NCI-H1417 (cell line): ENCODE measurements around the gene PSMG2.

Experiments used
- DNase-seq, 3 experiments: peaks; one replicate each; lab custom pipeline; 2025; lab: John Stamatoyannopoulos, UW

The PSMG2 gene, protein sequence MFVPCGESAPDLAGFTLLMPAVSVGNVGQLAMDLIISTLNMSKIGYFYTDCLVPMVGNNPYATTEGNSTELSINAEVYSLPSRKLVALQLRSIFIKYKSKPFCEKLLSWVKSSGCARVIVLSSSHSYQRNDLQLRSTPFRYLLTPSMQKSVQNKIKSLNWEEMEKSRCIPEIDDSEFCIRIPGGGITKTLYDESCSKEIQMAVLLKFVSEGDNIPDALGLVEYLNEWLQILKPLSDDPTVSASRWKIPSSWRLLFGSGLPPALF

DNA sequence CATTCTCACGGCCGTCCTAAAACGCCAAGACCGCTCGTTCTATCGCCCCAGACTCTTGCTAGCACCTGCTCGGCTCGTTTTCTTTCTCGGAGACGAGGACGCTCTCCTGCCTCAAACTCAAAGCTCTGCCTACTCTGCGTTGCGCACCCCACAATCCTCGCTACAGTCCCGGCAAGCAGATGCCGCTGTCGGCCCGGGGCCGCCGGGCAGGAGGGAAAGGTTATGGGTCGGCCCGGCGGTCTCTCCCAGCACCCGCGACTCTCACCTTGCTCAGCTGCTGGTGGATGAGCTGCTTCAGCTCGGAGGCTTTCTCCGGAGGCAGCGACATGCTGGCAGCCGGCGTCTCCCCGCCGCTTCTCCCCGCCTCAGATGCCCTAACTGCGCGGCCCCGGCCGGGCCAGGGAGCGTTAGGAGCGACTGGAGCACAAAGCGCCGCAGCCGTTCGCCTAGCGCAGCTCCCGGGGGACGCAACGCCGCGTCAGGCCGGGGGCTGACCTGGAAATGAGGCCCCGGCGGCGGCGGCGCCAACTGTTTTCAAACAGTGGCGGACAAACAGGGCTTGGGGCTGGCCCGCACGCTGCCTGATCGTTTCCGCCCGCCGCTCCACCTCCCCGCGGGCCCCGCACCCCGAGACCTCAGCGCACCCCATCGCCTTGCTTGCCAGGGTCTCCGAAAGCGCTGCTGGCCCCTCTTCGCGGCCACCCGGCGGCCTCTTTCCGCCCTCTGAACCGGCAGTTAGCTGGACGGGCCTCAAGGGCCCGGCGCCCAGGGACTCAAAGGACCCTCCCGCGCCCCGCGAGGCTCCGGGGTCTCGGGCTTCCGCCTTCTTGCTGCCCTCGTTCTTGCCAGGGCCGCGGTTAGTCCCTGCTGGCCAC lies at the start of gene PSMG2, which contains the start of gene CEP76:
Gene PSMG2, plus strand, starts transcription at position 822 of the 875 bp plus-strand sequence. CDS start 66 bp downstream, outside the sequence.
Gene CEP76, minus strand, starts transcription at position 503 of the 875 bp plus-strand sequence. Its CDS starts 175 bp downstream, at position 328.
- peak; percentile 80 to 96 (median 96) for DNase-seq

DNA sequence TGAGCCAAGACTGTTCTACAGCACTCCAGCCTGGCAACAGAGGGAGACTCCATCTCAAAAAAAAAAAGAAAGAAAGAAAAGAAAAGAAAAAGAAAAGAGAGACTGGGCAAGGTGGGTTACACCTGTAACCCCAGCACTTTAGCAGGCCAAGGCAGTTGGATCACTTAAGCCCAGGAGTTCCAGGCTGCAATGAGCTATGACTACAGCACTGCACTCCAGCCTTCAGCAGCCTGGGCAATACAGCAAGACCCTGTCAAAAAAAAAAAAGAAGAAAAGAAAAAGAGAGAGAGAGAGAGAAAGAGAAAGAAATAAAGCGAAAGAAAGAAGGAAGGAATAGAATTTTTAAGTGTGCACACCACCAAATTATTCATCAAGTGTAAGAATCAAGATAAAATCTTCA lies 47.9 kb upstream of the PSMG2 start:
- DNase-seq = no peak

DNA sequence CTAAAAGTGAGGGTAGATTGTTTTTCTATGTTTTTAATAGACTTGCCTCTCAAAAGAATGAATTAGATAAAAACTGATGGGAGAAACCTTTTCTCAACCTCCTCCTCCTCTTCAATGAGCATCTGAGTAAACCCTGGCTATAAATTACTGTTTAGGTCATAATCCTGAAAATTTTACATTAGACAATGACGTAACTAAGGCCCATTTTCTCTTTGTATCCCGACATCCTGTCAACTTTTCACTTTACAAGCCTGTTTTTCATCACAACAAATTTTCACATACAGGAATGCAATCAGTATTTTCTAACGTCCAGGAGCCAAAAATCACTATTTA lies 46.3 kb upstream of the PSMG2 start:
- peak in 1 of 3 experiments; percentile 70 for DNase-seq

DNA sequence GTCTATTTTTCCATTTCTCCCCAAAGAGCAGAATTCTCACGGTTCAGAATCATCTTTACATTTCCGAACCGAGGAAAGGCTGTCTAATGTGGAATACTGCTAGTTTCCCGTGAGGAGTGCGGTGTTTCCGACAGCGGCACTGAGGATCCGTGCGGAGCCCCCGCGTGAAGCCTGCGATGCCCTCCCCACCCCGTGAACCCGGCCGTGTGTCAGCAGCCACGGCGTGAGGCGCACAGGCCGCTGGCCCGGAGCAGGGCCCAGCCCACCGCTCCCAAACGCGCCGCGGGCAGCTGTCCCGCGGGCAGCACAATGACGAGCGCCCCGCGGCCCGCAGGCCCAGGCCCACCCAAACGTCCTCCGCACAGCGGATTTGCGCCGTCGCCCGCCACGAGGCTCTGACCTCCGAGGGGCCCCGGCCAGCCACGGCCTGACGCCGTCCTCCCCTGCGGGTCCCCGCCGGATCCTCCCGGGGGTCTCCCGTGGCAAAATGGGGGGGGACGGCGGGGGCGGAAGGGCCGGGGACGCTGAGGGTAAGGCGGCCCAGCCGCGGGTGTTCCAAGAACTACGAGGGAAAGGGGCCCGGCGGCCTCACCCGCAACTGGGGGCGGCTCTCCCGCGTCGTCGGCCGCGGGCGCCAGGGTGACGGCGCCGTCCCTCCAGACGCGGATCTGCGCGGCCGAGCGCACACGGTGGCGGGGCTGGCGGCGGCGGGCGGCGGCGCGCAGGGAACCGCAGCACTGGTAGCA lies 45.7 kb upstream of the PSMG2 start:
- peak; percentile 18 to 82 (median 75) for DNase-seq

DNA sequence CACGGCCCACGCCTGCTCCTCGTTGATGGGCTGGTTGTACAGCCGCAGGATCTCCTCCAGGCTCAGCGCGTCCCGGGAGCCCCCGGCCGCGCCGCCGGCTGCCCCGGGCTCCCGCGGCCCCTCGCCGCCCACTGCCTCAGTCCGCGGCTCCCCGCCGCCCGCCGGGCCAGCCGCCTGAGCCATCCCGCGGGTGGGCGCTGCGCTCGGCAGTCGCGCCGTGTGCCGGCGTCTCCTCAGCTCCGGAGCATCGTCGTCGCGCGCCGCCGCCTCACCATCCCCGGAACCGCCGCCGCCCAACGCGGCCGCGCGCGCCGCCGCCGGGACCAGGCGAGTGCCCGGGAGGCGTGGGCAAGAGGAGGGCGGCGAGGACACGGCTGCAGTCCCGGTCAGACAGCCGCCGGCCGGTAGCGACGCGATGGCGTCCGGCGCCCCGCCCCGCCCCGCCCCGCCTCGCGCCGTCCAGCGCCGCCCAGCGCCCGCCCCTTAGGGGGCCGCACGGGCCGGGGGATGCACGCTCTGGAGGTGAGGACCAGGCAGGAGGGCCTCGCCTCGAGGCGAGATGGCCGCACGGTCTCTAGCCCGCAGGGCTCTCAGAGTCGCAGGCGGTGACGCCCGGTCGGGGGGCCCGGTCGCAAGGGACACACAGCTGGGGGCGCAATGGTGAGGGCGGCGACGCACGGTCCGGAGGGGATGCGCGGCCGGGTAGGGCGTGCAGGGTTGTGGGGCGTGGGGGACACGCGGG lies 45.0 kb upstream of the PSMG2 start, which contains the start of gene SPIRE1:
Gene SPIRE1, minus strand, starts transcription at position 424 of the 742 bp plus-strand sequence. Its CDS starts 241 bp downstream, at position 183.
- DNase-seq = peak; percentile 33 to 90 (median 89)

DNA sequence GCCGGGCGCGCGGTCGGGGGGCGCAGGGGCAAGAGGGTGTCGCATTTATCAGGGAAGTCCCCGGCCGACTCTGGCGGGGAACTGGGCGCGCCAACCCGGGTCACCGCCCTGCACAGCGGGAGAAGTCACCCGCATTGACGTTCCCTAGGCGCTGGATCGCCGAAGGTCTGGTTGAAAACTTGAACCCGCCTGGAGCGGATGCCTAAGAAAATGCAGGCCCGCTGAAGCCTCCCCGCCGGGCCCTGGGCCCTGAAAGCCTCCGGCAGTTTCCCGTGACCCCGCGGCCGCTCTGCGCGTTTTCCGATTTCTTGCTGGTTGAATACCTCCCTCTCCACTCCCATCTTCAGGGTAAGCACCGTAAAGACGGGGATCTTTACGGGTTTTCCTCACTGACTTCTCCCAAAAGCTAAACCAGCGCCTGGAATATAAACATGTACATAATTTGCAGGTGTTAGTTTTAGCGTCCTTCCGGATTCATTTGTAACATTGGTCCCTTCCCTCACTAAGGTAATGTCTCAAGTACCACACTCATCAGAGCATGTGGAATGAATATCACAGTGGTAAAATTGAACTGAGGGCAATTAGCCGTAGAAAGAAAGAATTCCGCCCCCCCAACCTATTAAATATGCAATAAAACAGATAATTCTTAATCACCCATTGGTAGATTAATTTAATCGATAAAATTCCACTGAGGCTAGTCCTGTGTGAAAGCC lies 44.3 kb upstream of the PSMG2 start:
- peak in 2 of 3 experiments; percentile 89 to 90 for DNase-seq

DNA sequence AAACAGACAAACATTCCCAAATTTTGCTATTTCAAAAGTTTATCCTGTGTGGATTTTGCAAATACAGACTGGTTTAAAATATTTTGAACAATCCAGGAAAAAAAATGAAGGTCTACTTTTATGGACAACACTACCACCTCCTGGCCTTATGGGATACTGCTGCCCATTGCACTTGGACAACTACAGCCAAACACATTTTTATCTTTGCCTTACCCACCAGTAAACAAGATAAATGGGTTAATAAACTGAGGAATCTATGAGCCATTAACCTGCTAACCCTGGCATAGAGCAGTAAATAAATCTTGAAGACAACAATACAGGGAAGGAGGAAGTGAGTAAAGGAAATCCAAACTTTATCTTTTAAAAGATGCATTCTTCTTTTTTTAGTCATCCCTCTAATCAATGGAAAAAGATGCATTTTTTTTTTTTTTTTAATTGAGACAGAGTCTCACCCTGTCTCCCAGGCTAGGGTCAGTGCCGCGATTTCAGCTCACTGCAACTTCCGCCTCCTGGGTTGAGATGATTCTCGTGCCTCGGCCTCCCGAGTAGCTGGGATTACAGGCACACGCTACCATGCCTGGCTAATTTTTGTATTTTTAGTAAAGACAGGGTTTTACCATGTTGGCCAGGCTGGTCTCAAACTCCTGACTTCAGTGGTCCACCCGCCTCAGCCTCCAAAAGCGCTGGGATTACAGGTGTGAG lies 42.8 kb upstream of the PSMG2 start:
- DNase-seq = peak; percentile 40 to 83 (median 45)

DNA sequence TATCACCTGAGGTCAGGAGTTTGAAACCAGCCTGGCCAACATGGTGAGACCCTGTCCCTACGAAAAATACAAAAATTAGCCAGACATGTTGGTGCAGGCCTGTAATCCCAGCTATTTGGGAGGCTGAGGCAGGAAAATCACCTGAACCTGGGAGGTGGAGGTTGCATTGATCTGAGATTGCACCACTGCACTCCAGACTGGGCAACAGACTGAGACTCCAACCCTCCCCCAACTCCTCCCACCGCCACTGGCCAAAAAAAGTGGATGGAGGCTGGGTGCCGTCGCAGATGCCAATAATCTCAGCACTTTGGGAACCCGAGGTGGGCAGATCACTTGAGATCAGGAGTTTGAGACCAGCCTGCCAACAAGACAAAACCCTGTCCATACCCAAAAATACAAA lies 34.8 kb upstream of the PSMG2 start:
- DNase-seq = no peak

DNA sequence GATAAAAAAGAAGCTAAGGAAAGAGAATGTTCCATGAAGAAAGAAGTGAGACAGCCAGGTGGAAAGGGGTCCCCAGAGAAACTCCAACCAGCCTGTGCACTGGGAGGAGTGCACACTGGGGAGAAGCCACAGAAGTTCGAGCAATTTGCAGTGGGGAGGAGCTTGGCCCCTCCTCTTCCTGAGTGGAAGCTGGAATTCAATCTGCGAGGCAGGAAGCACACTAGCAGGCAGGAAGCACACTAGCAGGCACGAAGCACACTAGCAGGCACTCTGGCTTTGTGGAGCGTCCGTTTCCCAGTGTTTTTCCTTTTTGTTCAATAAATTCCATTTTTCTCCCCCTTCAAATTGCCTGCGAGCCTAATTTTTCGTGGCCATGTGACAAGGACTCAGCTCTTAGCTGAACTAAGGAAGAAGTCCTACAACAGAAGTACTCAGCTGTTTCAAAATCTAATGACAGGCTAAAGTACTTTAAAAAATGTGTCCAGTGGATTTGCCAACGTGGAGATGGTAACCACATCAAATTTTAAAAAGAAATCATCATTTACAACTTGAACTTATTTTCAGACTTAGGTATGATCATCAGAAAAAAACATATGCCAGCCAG lies 23.6 kb upstream of the PSMG2 start:
- DNase-seq = no peak

DNA sequence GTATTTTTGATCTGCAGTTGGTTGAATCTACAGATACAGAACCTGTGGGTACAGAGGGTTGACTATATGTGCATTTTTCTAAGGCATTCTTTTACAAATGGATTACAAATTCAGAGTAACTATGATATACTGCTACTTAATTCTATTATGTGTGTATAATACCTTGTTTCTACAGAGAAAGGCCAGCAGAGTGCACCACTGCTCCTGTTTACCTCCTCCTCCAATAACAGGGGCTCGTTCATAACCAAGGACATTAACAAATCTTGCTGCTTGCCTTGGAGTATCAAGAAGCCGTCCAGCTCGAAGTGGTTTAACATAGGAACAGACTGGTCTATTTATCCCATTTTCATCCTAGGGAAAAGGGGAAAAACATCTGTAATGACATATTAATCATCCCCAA lies 16.7 kb upstream of the PSMG2 start:
- peak in 1 of 3 experiments; percentile 14 for DNase-seq

DNA sequence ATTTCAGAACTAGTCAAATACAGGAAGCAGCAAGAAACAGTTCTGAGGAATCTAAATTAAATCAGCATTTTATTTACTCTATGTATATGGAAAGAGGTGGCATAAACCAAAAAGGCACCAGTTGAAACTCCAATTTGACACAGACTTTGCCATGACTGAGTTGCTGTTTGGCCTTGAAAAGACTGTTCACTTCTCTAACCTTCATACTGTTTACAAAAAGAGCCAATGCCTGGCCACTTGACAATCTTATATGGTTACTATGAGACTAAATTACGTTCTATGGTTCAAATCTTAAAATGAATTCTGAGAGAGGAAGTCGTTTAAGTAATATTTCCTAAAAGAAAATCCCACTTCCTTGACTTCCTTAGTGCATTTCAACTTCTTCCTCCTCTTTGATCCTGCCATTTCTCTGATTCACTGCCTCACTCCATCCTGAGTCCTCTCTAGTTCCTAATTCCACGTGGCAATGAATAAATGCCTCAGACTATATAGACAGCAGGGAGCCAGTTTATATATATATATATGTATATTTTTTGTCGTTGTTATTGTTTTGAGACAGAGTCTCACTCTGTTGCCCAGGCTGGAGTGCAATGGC lies 13.5 kb upstream of the PSMG2 start:
- no peak for DNase-seq

DNA sequence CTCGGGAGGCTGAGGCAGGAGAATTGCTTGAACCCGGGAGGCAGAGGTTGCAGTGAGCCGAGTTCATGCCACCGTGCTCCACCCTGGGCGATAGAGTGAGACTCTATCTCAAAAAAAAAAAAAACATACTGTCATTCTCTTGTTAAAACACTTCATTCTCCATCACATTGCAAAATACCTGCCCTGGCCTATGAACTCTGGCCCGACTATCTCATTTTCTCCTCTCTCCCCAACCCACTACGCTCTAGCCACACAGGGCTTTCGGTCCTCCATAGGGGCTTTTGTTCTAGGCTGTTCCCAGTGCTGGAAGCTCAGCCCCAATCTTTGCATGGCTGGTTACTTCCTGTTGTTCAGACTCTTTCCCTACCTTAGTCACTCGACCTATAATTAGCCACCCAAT lies 10.6 kb upstream of the PSMG2 start:
- no peak for DNase-seq

DNA sequence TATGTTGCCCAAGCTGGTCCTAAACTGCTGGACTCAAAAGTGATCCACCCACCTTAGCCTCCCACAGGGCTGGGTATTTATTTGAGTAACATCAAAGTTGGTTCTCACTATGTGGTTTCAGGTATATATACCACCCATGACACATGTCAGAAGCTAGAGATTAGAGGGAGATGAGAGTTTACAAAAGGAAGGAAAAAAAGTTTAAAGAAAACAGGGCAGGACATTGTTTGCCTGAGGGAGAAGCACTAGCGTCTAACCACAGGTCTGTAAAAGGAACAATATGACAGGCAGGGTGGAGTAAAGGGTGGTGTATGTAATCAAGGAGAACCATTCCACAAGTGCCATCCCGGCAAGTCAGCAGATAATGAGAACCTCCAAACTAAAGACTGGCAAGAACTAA lies 8.8 kb upstream of the PSMG2 start:
- no peak for DNase-seq

DNA sequence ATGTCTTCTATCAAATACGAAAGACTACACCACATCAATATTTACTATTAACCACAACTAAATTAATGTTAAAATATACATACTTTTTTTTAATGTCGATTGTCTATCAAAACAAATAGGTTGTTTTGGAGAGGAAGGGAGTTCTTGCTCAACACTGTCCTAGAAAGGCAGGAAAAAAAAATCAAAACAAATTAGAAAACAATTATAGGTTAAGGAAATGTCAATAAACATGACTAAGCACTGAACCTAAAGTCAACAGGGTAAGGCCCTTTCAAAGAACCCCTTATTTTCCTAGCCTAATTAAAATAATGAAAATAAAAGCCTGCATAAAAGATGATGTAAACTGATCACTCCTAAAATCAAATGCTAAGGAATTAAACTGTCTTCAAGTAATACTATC lies 3.1 kb upstream of the PSMG2 start:
- peak in 2 of 3 experiments; percentile 2 to 34 for DNase-seq

DNA sequence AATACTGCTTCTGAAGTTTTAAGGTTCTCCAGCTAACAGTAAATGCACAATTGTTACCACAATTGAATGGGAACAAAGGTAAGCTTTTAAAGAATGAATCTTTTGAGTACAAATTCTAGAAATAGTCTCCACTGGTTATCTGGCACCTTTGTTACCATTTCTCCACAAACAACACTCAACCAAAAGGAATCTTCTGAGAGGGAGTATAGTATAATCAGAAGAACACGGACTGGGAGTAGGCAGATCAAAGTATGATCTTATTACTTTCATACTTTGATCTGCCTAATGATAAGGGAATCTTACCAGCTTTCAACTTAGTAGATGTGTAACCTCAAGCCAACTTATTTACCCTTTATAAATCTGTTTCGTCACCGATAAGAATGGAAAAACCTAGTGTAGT lies 1.7 kb upstream of the PSMG2 start:
- DNase-seq = no peak

DNA sequence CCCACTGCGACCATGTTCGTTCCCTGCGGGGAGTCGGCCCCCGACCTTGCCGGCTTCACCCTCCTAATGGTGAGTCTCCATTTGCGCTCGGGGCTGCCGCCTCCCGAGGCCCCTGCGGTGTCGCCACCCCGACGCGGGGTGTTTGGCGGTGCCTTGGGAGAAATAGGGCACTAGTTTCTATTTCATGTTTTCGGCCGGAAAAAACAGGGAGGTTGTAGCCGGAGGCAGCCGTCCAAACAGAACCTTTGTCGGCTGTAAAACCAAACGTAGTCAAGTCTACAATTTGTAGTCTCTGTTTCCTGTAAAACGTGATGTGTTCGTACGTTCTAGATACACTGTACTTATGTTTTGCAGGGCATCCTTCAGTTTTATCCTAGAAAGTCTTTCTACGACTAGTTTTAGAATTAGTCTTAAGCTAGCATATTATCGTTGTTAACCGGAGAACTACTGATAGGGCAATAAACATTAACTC lies 290 bp downstream of the PSMG2 start:
- DNase-seq = no peak

DNA sequence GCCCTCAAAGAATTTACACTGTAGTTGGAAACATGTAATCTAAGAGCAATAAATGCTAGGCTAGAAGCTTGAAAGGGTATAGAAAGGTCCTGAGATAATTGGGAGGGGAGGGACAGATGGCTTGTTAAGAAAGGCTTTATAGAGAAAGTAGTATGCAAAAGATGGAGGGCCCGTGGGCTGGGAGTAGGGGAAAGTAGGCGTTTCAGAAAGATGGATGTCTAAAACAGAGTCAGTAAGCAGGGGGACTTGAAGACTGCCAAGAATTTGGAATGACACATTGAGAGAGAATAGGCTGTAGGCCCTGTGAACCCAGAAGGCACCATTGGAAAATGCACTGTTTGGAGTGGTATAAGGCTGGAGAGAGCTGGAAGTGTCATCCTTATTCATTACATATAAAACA lies 822 bp downstream of the PSMG2 start:
- DNase-seq = peak in 2 of 3 experiments; percentile 43 to 71

DNA sequence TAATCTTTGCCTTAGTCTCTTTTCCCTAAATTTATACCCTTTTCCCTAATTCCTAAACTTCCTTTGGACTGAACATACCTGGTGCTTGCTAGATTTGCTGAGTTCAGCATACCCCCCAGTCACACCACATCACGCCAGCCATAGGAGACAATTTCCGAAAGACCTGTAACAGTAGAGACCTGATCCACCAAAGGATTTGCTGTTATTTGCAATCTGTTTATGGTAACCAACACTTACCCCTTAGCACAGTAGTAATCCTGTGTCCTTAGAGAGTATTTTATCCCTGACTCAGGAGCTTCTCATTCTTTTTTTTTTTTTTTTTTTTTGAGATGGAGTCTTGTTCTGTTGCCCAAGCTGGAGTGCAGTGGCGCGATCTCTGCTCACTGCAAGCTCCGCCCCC lies 8.6 kb downstream of the PSMG2 start:
- DNase-seq = no peak
